Measurements from ENCODE around the gene RAB3A. TPM values are rescaled to one million over a fixed set of nuclear protein-coding genes. Genes with fewer than 3 reads are reported as not detected.

RAB3A gene
- total and polyA plus RNA-seq, 9 of the 15 experiments (the other 6 are each of a cell fraction or from before 2014, with no cell fraction given): 0.17 to 5.1 (median 0.90) TPM; not detected in 1

- TF ChIP-seq, protein P1, sequence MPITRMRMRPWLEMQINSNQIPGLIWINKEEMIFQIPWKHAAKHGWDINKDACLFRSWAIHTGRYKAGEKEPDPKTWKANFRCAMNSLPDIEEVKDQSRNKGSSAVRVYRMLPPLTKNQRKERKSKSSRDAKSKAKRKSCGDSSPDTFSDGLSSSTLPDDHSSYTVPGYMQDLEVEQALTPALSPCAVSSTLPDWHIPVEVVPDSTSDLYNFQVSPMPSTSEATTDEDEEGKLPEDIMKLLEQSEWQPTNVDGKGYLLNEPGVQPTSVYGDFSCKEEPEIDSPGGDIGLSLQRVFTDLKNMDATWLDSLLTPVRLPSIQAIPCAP (CRISPR knock-in tag; IDR thresholded peaks at IDR 0.05; ENCODE audit: borderline replicate concordance): no peak
- TF ChIP-seq RBM25 (IDR thresholded peaks at IDR 0.05; ENCODE audit: low read depth, low read length, severe bottlenecking): peak; percentile 98
- no peak for TF ChIP-seq RBM34 (IDR thresholded peaks at IDR 0.05; ENCODE audit: borderline replicate concordance, insufficient read depth, low read length)
- TF ChIP-seq ZKSCAN3 (CRISPR knock-in tag; IDR thresholded peaks at IDR 0.05): no peak
- TF ChIP-seq CBX3 (IDR thresholded peaks at IDR 0.05; ENCODE audit: borderline replicate concordance in 1 of 2, low read length in 2 of 2): no peak
- TF ChIP-seq ZNF717 (CRISPR knock-in tag; IDR thresholded peaks at IDR 0.05): no peak
- TF ChIP-seq, protein P2, sequence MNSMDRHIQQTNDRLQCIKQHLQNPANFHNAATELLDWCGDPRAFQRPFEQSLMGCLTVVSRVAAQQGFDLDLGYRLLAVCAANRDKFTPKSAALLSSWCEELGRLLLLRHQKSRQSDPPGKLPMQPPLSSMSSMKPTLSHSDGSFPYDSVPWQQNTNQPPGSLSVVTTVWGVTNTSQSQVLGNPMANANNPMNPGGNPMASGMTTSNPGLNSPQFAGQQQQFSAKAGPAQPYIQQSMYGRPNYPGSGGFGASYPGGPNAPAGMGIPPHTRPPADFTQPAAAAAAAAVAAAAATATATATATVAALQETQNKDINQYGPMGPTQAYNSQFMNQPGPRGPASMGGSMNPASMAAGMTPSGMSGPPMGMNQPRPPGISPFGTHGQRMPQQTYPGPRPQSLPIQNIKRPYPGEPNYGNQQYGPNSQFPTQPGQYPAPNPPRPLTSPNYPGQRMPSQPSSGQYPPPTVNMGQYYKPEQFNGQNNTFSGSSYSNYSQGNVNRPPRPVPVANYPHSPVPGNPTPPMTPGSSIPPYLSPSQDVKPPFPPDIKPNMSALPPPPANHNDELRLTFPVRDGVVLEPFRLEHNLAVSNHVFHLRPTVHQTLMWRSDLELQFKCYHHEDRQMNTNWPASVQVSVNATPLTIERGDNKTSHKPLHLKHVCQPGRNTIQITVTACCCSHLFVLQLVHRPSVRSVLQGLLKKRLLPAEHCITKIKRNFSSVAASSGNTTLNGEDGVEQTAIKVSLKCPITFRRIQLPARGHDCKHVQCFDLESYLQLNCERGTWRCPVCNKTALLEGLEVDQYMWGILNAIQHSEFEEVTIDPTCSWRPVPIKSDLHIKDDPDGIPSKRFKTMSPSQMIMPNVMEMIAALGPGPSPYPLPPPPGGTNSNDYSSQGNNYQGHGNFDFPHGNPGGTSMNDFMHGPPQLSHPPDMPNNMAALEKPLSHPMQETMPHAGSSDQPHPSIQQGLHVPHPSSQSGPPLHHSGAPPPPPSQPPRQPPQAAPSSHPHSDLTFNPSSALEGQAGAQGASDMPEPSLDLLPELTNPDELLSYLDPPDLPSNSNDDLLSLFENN (IDR thresholded peaks at IDR 0.05; ENCODE audit: low read depth in 2 of 2, low read length in 2 of 2): no peak
- no peak for TF ChIP-seq ILK (tag; IDR thresholded peaks at IDR 0.05; ENCODE audit: borderline replicate concordance, low read depth)
- TF ChIP-seq POU5F1 (IDR thresholded peaks at IDR 0.05; ENCODE audit: borderline replicate concordance, low read depth, low read length, partially characterized antibody): no peak
- TF ChIP-seq ARID1B (IDR thresholded peaks at IDR 0.05): no peak
- peak; percentile 12 for TF ChIP-seq U2AF1 (optimal IDR thresholded peaks at IDR 0.05; ENCODE audit: low read depth, low read length)
- no peak for TF ChIP-seq MLX (CRISPR knock-in tag; conservative IDR thresholded peaks at IDR 0.05)
- TF ChIP-seq, protein P3, sequence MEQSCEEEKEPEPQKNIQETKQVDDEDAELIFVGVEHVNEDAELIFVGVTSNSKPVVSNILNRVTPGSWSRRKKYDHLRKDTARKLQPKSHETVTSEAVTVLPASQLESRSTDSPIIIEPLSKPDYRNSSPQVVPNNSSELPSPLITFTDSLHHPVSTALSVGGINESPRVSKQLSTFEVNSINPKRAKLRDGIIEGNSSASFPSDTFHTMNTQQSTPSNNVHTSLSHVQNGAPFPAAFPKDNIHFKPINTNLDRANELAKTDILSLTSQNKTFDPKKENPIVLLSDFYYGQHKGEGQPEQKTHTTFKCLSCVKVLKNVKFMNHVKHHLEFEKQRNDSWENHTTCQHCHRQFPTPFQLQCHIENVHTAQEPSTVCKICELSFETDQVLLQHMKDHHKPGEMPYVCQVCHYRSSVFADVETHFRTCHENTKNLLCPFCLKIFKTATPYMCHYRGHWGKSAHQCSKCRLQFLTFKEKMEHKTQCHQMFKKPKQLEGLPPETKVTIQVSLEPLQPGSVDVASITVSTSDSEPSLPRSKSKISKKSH (CRISPR knock-in tag; IDR thresholded peaks at IDR 0.05): no peak
- no peak for TF ChIP-seq BACH1 (tag; IDR thresholded peaks at IDR 0.05)
- TF ChIP-seq CHD1 (IDR thresholded peaks at IDR 0.05; ENCODE audit: low read length): no peak
- TF ChIP-seq MAZ (CRISPR knock-in tag; conservative IDR thresholded peaks at IDR 0.05 in 1 of 2, IDR thresholded peaks at IDR 0.05 in 1 of 2): peak; percentile 36 to 85; a peak in 2 of 4 replicates
- no peak for TF ChIP-seq ZNF184 (CRISPR knock-in tag; IDR thresholded peaks at IDR 0.05)
- TF ChIP-seq, protein P4, sequence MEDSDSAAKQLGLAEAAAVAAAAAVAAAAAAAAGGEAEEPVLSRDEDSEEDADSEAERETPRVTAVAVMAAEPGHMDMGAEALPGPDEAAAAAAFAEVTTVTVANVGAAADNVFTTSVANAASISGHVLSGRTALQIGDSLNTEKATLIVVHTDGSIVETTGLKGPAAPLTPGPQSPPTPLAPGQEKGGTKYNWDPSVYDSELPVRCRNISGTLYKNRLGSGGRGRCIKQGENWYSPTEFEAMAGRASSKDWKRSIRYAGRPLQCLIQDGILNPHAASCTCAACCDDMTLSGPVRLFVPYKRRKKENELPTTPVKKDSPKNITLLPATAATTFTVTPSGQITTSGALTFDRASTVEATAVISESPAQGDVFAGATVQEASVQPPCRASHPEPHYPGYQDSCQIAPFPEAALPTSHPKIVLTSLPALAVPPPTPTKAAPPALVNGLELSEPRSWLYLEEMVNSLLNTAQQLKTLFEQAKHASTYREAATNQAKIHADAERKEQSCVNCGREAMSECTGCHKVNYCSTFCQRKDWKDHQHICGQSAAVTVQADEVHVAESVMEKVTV (CRISPR knock-in tag; IDR thresholded peaks at IDR 0.05): no peak
- TF ChIP-seq FOXP1 (CRISPR knock-in tag; IDR thresholded peaks at IDR 0.05): peak; percentile 23; the same call in 1 of the 2 replicates
- TF ChIP-seq MEIS2 (IDR thresholded peaks at IDR 0.05; ENCODE audit: partially characterized antibody): peak; percentile 79
Observed at GRCh38 chr19:18203863-18204393, at the start of gene RAB3A (continued).
